ENCODE data around the gene MCRIP2.

Gene MCRIP2, protein sequence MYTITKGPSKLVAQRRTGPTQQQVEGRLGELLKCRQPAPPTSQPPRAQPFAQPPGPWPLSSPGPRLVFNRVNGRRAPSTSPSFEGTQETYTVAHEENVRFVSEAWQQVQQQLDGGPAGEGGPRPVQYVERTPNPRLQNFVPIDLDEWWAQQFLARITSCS

GRCh38 chr16:641326-642188 lies at the start of gene MCRIP2:
Gene MCRIP2, plus strand, starts transcription at chr16:641828. Its CDS starts 164 bp downstream, at chr16:641992.
- DNase-seq (ENCODE audit: low spot score) = peak; percentile 72
- POLR2A ChIA-PET (ENCODE audit: low non-redundant PET) = no interaction called here
- no peak for TF ChIP-seq CTCF (conservative IDR thresholded peaks at IDR 0.05; ENCODE audit: low read depth)
- CTCF ChIA-PET = interaction anchor here (0.5 to 0.6 kb wide), 2 partner anchors 42 to 108 kb away, joined by 3 read pairs; partner anchors contain the start of gene JMJD8
- H3K27ac ChIP-seq = peak within 1 kb of the TSS; percentile 89

- POLR2A ChIA-PET (ENCODE audit: low non-redundant PET) = interaction anchor here (2.0 kb wide), 1 partner anchor 44 kb away, joined by 4 read pairs; the partner anchor contains the start of gene METTL26
- peak overlapping the region; percentile 95 for H3K27ac ChIP-seq
- TF ChIP-seq CTCF (conservative IDR thresholded peaks at IDR 0.05; ENCODE audit: low read depth) = no peak
- no peak for DNase-seq (ENCODE audit: low spot score)
- CTCF ChIA-PET = interaction anchor here (0.6 to 2.3 kb wide), 15 partner anchors 9 to 92 kb away, joined by 3 to 17 read pairs (median 5); partner anchors contain the start of genes JMJD8, METTL26 and WFIKKN1
Observed at GRCh38 chr16:591892-592517, 49.6 kb upstream of the MCRIP2 start.

DNA sequence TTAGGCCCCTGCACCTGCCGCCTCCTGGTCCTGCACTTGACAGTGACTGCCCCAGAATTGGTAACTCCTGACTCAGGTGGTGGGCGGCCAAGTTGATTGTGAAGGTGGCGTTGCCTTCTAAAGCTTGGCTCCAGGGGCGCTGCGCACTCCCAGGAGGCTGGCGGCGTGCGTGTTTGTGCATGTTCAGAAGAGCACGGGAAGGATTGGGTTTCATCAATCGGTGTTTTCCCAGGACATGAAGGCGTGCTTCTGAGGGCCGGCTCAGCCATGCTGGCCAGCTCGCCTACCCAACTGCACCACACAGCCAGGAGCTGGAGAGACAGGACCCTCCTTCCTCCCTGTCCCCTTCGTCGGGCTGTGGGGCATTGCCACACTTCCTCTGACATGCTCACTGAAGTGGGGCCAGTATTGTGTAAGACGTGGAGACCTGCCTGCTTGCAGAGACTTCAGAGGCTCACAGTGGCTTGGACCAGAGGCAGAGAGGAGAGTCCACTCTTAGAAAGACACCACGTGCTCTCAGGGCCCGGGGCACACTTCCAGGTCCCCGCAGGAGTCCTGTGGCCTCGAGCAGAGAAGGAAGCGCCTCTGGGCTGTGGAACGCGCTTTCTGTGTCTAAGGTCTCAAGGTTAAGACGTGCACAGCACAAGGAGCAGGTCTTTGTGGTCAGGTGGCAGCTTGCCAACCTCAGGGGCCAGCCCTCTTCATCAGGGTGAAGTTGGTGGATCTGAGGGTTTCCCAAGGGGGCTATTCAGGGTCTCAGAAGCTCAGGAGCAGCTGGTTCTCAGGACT lies 48.9 kb upstream of the MCRIP2 start:
- CTCF ChIA-PET = interaction anchor here (0.6 to 2.3 kb wide), 16 partner anchors 8 to 1665 kb away, joined by 3 to 17 read pairs (median 5); partner anchors contain the start of genes JMJD8, METTL26 and WFIKKN1
- POLR2A ChIA-PET (ENCODE audit: low non-redundant PET) = interaction anchor here (0.6 to 2.0 kb wide), 3 partner anchors 38 to 239 kb away, joined by 3 to 4 read pairs (median 3); partner anchors contain the start of genes METTL26 and WFIKKN1
- peak; percentile 90 for TF ChIP-seq CTCF (conservative IDR thresholded peaks at IDR 0.05; ENCODE audit: low read depth)

DNA sequence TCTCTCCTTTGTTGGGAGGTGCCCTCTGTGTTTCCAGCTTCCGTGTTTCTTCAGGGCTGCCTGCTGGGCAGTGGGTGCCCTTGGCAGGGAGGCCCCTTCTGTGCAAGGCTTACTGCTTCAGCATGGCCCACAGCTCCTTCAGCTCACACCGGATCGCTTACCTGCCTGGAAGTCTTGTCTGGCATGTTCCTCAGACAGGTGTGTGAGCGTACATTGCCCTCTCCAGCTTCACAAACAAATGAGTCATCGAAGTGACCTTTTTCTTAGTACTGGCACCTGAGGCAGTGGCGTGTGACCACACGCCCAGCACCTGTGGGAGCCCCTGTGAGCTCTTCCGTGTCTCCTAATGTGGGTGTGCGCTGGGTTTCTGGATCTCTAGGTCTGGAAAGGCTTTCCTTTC lies 48.2 kb upstream of the MCRIP2 start:
- H3K27ac ChIP-seq = peak overlapping the region; percentile 95
- TF ChIP-seq CTCF (conservative IDR thresholded peaks at IDR 0.05; ENCODE audit: low read depth) = no peak
- POLR2A ChIA-PET (ENCODE audit: low non-redundant PET) = interaction anchor here (0.9 to 2.0 kb wide), 2 partner anchors 38 to 43 kb away, joined by 3 to 4 read pairs; partner anchors contain the start of genes METTL26 and WFIKKN1
- DNase-seq (ENCODE audit: low spot score) = peak; percentile 33
- CTCF ChIA-PET = interaction anchor here (1.4 to 2.3 kb wide), 5 partner anchors 8 to 50 kb away, joined by 4 to 17 read pairs (median 9); partner anchors contain the start of gene WFIKKN1

More for the DNA sequence above, 48.9 kb upstream of the MCRIP2 start:
- peak overlapping the region; percentile 95 for H3K27ac ChIP-seq
- peak; percentile 87 for DNase-seq (ENCODE audit: low spot score)

GRCh38 chr16:593807-594206 lies 47.8 kb upstream of the MCRIP2 start:
- POLR2A ChIA-PET (ENCODE audit: low non-redundant PET) = interaction anchor here (0.9 to 2.0 kb wide), 2 partner anchors 37 to 42 kb away, joined by 3 to 4 read pairs; partner anchors contain the start of genes METTL26 and WFIKKN1
- CTCF ChIA-PET = interaction anchor here (1.9 to 2.3 kb wide), 2 partner anchors 27 to 37 kb away, joined by 9 to 17 read pairs; partner anchors contain the start of gene WFIKKN1
- no peak for TF ChIP-seq CTCF (conservative IDR thresholded peaks at IDR 0.05; ENCODE audit: low read depth)
- DNase-seq (ENCODE audit: low spot score) = no peak
- peak overlapping the region; percentile 95 for H3K27ac ChIP-seq
